Prostate gland (tissue), 2 donors: ENCODE measurements around the gene KCNK15. TPM values are rescaled to one million over a fixed set of nuclear protein-coding genes. Genes with fewer than 3 reads are reported as not detected.

Experiments used
- DNase-seq: peaks from one replicate; pipeline ENCODE4 v3.0.0-alpha.2; 2019; ENCODE audit warnings: low spot score
- H3K27ac ChIP-seq, 2 donors: fragments of 200-600 bp; sonication (generic); 2 replicates each; pipeline ENCODE4 v1.5.1; 2017 to 2019
- H3K27me3 ChIP-seq: fragments of 200-600 bp; sonication (generic); replicated peaks from 2 replicates; pipeline ENCODE4 v1.5.1; 2019; ENCODE audit not compliant: insufficient read depth
- H3K36me3 ChIP-seq, 2 donors: fragments of 200-600 bp; sonication (generic); 1 replicate in 1 of 2; 2 replicates in 1 of 2; pipeline versions ENCODE4 v1.5.1 to v1.8.1; 2017 to 2019
- H3K4me1 ChIP-seq: fragments of 200-600 bp; sonication (generic); replicated peaks from 2 replicates; pipeline ENCODE4 v1.5.1; 2019
- H3K4me3 ChIP-seq, 2 donors: fragments of 200-600 bp; sonication (generic); 2 replicates each; pipeline ENCODE4 v1.5.1; 2017 to 2019
- H3K9me3 ChIP-seq: fragments of 200-600 bp; sonication (generic); 2 replicates; pipeline ENCODE4 v1.5.1; 2017
- CTCF ChIP-seq, 4 experiments: fragments of 200-600 bp in 2 of 4; fragments of 450-650 bp in 2 of 4; sonication (generic) in 2 of 4; IDR thresholded peaks; 1 replicate in 3 of 4; 2 replicates in 1 of 4; pipeline ENCODE4 v1.5.1; 2016 to 2019; ENCODE audit warnings: antibody characterized with exemption in 4 of 4, mild to moderate bottlenecking in 2 of 4, moderate library complexity in 2 of 4
- POLR2A ChIP-seq: fragments of 450-650 bp; IDR thresholded peaks from one replicate; pipeline ENCODE4 v1.6.1; 2016; ENCODE audit warnings: antibody characterized with exemption, mild to moderate bottlenecking
- POLR2AphosphoS5 ChIP-seq: sonication (generic); formaldehyde crosslinking; IDR thresholded peaks from one replicate; pipeline ENCODE4 v1.6.1; 2017; ENCODE audit warnings: antibody characterized with exemption
- WGBS: methylation state at CpG from one replicate; pipeline ENCODE4 v1.1.5; 2018; 5-methylcytosine and 5-hydroxymethylcytosine counted together
- intact Hi-C: fragments of 100-400 bp; cut with DNase I; formaldehyde crosslinking; loops from one replicate; pipeline ENCODE4 v1.14.2; 2022
- total RNA-seq, 2 donors: library from RNA; depleted of rRNA; stranded (reverse); fragments of >200 nt; gene quantifications; one replicate each; pipeline ENCODE4 v1.1.0, GENCODE V29; 2016

KCNK15 gene
- total RNA-seq, 2 donors from 2014 or later, result 1.5 to 16.1 TPM

DNA sequence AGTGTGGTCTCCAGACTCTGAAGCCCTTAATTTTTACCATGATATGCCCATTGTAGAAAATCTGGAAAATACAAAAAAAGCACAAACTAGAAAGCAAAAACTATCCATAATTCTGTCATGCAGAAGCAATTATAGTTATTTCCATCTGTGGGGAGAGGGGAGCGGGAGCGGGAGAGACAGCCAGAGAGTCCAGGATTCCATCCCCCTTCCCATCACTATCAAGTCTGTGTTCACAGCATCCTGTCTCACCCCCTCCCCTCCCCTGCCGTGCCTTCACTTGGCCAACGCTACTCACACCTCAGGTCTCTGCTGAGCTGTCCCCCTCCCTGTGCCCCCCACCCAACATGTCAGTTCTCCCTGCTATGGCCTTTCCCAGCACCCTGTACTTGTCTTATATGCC, 50.2 kb downstream of the KCNK15 start:
- no peak for TF ChIP-seq POLR2AphosphoS5
- no peak for TF ChIP-seq CTCF (IDR thresholded peaks at IDR 0.05)
- no peak for TF ChIP-seq POLR2A
- no peak for DNase-seq
- WGBS, result 61% methylated on average over 4 of the region's 4 CpGs
- intact Hi-C loops, result no loop called here
- H3K27ac ChIP-seq, result no peak overlapping the region
- no peaks in the 10 kb centered on the region for H3K27me3 ChIP-seq
- H3K36me3 ChIP-seq, result no peaks in the 10 kb centered on the region
- H3K4me3 ChIP-seq, result no peak overlapping the region
- no peaks in the 10 kb centered on the region for H3K4me1 ChIP-seq
- H3K9me3 ChIP-seq, result no peaks in the 10 kb centered on the region

- no peaks in the 10 kb centered on the region for H3K36me3 ChIP-seq
- no peaks in the 10 kb centered on the region for H3K9me3 ChIP-seq
- intact Hi-C loops, result no loop called here
- no peak overlapping the region for H3K27ac ChIP-seq
- no peak overlapping the region for H3K4me3 ChIP-seq
- no peak for DNase-seq
- TF ChIP-seq CTCF (IDR thresholded peaks at IDR 0.05), result no peak
- TF ChIP-seq POLR2A, result no peak
- no peak for TF ChIP-seq POLR2AphosphoS5
- H3K27me3 ChIP-seq, result no peaks in the 10 kb centered on the region
- no peaks in the 10 kb centered on the region for H3K4me1 ChIP-seq
Observed at GRCh38 chr20:44796311-44796710, 50.6 kb downstream of the KCNK15 start.

- 79% methylated on average over 3 of the region's 3 CpGs for WGBS
- Histone ChIP-seq H3K27me3 (no peaks in the 10 kb centered on the region), H3K27ac (no peak overlapping the region), H3K4me1 (no peaks in the 10 kb centered on the region), H3K4me3 (no peak overlapping the region), H3K9me3 (no peaks in the 10 kb centered on the region), H3K36me3 (no peaks in the 10 kb centered on the region)
- TF ChIP-seq POLR2A (no peak), POLR2AphosphoS5 (no peak), CTCF (IDR thresholded peaks at IDR 0.05) (no peak)
- no peak for DNase-seq
- intact Hi-C loops, result no loop called here
Observed at GRCh38 chr20:44796758-44797457, 51.2 kb downstream of the KCNK15 start.

DNA sequence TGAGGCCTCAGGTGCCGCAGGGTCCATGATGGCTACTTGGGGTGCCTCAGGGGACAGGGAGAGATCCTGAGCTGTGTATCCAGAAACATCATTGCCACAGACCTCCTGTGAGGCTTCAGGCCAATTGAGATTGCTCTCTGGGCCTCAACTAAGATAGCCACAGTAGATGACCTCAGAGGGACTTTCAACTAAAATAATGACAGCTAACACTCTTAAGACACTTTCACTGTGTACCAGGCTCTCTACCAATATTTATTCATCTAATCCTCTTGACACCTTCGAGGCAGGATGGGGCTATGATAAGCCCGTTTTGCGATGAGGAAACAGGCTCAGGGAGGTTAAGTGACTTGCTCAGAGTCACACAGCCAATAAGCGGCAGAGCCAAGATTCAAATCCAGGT, 54.0 kb downstream of the KCNK15 start:
- TF ChIP-seq CTCF (IDR thresholded peaks at IDR 0.05), result no peak
- TF ChIP-seq POLR2A, result no peak
- no peak for TF ChIP-seq POLR2AphosphoS5
- H3K27me3 ChIP-seq, result no peaks in the 10 kb centered on the region
- H3K36me3 ChIP-seq, result no peaks in the 10 kb centered on the region
- H3K27ac ChIP-seq, result no peak overlapping the region
- intact Hi-C loops, result no loop called here
- no peaks in the 10 kb centered on the region for H3K9me3 ChIP-seq
- 96% methylated on average over 5 of the region's 5 CpGs for WGBS
- no peak for DNase-seq
- H3K4me1 ChIP-seq, result no peaks in the 10 kb centered on the region
- H3K4me3 ChIP-seq, result no peak overlapping the region

DNA sequence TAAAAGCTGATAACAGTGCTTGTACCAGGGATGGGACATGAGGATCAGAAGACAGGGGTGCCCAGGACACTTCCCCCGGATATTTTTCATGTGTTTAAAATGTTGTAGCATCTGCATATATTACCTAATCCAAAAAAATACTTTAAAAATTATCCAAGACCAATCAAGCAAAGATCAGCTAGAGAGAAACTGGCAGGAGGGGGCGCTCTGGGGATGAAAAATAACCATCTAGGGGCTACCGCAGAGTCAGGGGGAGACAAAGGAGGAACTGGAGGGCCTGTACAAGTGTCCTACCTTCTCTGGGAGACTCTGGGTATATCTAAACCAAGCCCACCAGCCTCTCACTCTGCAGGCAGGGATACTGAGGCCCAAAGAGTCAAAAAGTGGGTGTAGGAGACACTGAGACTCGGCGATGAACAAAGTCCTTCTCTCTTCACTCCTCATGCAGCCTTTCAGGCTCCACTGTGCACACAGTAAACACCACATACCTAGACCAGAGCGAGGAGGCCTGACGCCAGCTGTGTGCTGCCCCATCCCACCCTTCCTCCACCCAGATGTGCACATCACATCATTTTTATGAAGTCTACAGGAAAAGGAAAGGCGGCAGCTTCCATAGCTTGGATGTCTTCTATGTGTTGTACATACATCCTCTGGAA, 54.9 kb downstream of the KCNK15 start:
- TF ChIP-seq CTCF (IDR thresholded peaks at IDR 0.05), result no peak
- no peak for TF ChIP-seq POLR2A
- TF ChIP-seq POLR2AphosphoS5, result no peak
- Histone ChIP-seq H3K27ac (no peak overlapping the region), H3K27me3 (no peaks in the 10 kb centered on the region), H3K4me3 (no peak overlapping the region), H3K4me1 (no peaks in the 10 kb centered on the region), H3K36me3 (no peaks in the 10 kb centered on the region), H3K9me3 (no peaks in the 10 kb centered on the region)
- no peak for DNase-seq
- WGBS, result 88% methylated on average over 8 of the region's 8 CpGs
- intact Hi-C loops, result no loop called here
